GM23338 (cell line): ENCODE measurements around the gene KIF3C. TPM values are rescaled to one million over a fixed set of nuclear protein-coding genes. Genes with fewer than 3 reads are reported as not detected.
A peak's percentile ranks its signal among the peaks of the same experiment; 100 is the strongest.

ENCODE experiments used
- ATAC-seq: fragments of 200-7000 bp; cut with Tn5 transposase; 3 replicates; pipeline ENCODE4 v1.9.1; 2020
- DNase-seq: peaks from one replicate; pipeline ENCODE4 v3.0.0-alpha.2; 2015; ENCODE audit warnings: low spot score
- H2AFZ ChIP-seq: fragments of 200-600 bp; sonication (generic); 2 replicates; pipeline ENCODE4 v1.8.0; 2016; ENCODE audit warnings: antibody characterized with exemption, mild to moderate bottlenecking, moderate library complexity
- H3F3A ChIP-seq: fragments of 200-600 bp; sonication (generic); replicated peaks from 2 replicates; pipeline ENCODE4 v1.8.0; 2017; ENCODE audit warnings: antibody characterized with exemption, mixed run types, low read depth
- H3K27ac ChIP-seq: fragments of 200-600 bp; sonication (generic); 2 replicates; pipeline ENCODE4 v1.6.1; 2016; ENCODE audit warnings: low read depth
- H3K27me3 ChIP-seq: fragments of 200-600 bp; sonication (generic); 2 replicates; pipeline ENCODE4 v1.8.0; 2016; ENCODE audit warnings: mild to moderate bottlenecking, mixed run types, moderate library complexity; ENCODE audit not compliant: insufficient read depth
- H3K36me3 ChIP-seq: fragments of 200-600 bp; sonication (generic); 2 replicates; pipeline ENCODE4 v1.8.0; 2016; ENCODE audit warnings: mild to moderate bottlenecking; ENCODE audit not compliant: insufficient read depth
- H3K4me1 ChIP-seq: fragments of 200-600 bp; sonication (generic); 2 replicates; pipeline ENCODE4 v1.8.0; 2016; ENCODE audit warnings: mild to moderate bottlenecking, moderate library complexity; ENCODE audit not compliant: insufficient read depth
- H3K4me2 ChIP-seq: fragments of 200-600 bp; sonication (generic); 2 replicates; pipeline ENCODE4 v1.7.1; 2017; ENCODE audit warnings: mixed run types
- H3K4me3 ChIP-seq: fragments of 200-600 bp; sonication (generic); 2 replicates; pipeline ENCODE4 v1.6.1; 2016; ENCODE audit warnings: mixed run types
- H3K79me2 ChIP-seq: fragments of 200-600 bp; sonication (generic); replicated peaks from 2 replicates; pipeline ENCODE4 v1.8.0; 2017; ENCODE audit warnings: mild to moderate bottlenecking; ENCODE audit not compliant: insufficient read depth
- H3K9me2 ChIP-seq: fragments of 200-600 bp; sonication (generic); 2 replicates; pipeline ENCODE4 v1.8.0; 2017; ENCODE audit not compliant: insufficient read depth
- H4K20me1 ChIP-seq: fragments of 200-600 bp; sonication (generic); replicated peaks from 2 replicates; pipeline ENCODE4 v1.8.0; 2017; ENCODE audit warnings: mild to moderate bottlenecking; ENCODE audit not compliant: insufficient read depth
- H3K27ac Mint-ChIP-seq: 2 replicates; pipeline ENCODE4 v1.8.0; 2020; ENCODE audit warnings: inconsistent platforms, mild to moderate bottlenecking, moderate library complexity, mixed read lengths
- H3K27me3 Mint-ChIP-seq: 3 replicates; pipeline ENCODE4 v1.8.0; 2022; ENCODE audit warnings: low read depth, mild to moderate bottlenecking, moderate library complexity, mixed read lengths, inconsistent platforms; ENCODE audit not compliant: insufficient read depth, poor library complexity
- H3K36me3 Mint-ChIP-seq: 3 replicates; pipeline ENCODE4 v1.8.0; 2021; ENCODE audit warnings: low read depth, mild to moderate bottlenecking, inconsistent platforms, moderate library complexity, mixed read lengths
- H3K4me1 Mint-ChIP-seq: 3 replicates; pipeline ENCODE4 v1.8.0; 2020; ENCODE audit warnings: mild to moderate bottlenecking, inconsistent platforms, mixed read lengths
- H3K4me3 Mint-ChIP-seq: 3 replicates; pipeline ENCODE4 v1.8.0; 2021; ENCODE audit warnings: moderate library complexity, mild to moderate bottlenecking, inconsistent platforms, mixed read lengths
- H3K9me3 Mint-ChIP-seq: 3 replicates; pipeline ENCODE4 v1.8.0; 2020; ENCODE audit warnings: moderate library complexity, mild to moderate bottlenecking, inconsistent platforms, mixed read lengths
- STAT1 ChIP-seq: IDR thresholded peaks from one replicate; pipeline ENCODE4 v1.6.1; 2016; ENCODE audit warnings: antibody characterized with exemption; ENCODE audit not compliant: unreplicated experiment
- ZNF114 ChIP-seq: fragments of 250-450 bp; sonication (Bioruptor Pico); IDR thresholded peaks from 2 replicates; pipeline ENCODE4 v1.5.0; 2020; ENCODE audit warnings: mild to moderate bottlenecking, moderate library complexity
- ZNF331 ChIP-seq: fragments of 250-450 bp; sonication (Bioruptor Pico); IDR thresholded peaks from 2 replicates; pipeline ENCODE4 v1.5.0; 2020; ENCODE audit warnings: low read depth, mild to moderate bottlenecking, moderate library complexity
- polyA plus RNA-seq: library from polyadenylated mRNA; unstranded; fragments of >200 nt; fragmentation: Nextera tagmentation; extraction: Ambion mirVana; gene quantifications from 2 replicates; pipeline ENCODE4 v1.2.1, GENCODE V29; 2016
- total RNA-seq: library from RNA; depleted of rRNA; stranded (reverse); fragments of >200 nt; shearing (Covaris generic); gene quantifications from 2 replicates; pipeline ENCODE4 v1.2.3, GENCODE V29; 2014
- TF ChIP-seq, protein P1 (sequence below), 2 experiments: fragments of 200-600 bp in 1 of 2; sonication (generic) in 1 of 2; conservative IDR thresholded peaks; 2 replicates each; pipeline versions ENCODE4 v1.5.1 to v1.6.1; 2016 to 2017; ENCODE audit warnings: antibody characterized with exemption in 2 of 2, low read depth in 2 of 2, mild to moderate bottlenecking in 2 of 2, moderate library complexity in 1 of 2
- TF ChIP-seq, protein P2 (sequence below): IDR thresholded peaks from one replicate; pipeline ENCODE4 v1.6.1; 2018; ENCODE audit warnings: antibody characterized with exemption; ENCODE audit not compliant: unreplicated experiment
- TF ChIP-seq, protein P3 (sequence below): fragments of 250-450 bp; sonication (Bioruptor Pico); IDR thresholded peaks from 2 replicates; pipeline ENCODE4 v1.5.0; 2020; ENCODE audit warnings: mild to moderate bottlenecking, moderate library complexity

Gene KIF3C
- total and polyA plus RNA-seq, 2 experiments from 2014 or later, result 14.9 to 40.0 TPM

DNA sequence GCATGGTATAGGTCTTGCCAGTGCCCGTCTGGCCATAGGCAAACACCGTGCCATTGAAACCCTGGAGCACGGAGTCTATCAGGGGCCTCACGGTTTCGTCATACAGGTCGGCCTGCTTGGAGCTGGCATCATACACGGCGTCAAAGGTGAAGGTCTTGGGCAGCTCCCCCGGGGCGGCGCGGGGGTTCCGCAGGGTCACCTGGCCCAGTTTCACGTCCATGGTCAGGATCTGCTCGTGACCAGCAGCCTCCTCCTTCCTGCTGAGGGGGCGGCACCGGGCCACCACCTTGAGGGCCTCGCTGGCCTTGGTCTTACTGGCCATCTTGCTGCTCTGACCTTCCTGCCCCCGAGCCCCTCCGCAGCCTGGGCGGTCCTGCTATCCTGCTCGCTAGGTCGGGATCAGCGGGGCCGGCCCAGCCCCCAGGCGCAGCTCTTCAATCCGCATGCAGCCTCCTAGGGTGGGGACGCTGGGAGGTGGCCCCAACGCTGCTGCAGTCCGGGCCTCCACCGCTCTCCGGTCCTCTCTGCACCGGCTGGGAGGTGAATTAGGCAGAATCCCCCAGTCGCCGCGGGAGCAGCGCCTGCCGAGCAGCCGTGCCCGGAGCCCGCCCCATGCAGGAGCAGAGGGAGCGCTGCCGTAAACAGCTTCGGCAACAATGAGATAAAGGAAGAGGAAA is 563 bp downstream of the KIF3C start (continued):
- TF ChIP-seq, protein P1, sequence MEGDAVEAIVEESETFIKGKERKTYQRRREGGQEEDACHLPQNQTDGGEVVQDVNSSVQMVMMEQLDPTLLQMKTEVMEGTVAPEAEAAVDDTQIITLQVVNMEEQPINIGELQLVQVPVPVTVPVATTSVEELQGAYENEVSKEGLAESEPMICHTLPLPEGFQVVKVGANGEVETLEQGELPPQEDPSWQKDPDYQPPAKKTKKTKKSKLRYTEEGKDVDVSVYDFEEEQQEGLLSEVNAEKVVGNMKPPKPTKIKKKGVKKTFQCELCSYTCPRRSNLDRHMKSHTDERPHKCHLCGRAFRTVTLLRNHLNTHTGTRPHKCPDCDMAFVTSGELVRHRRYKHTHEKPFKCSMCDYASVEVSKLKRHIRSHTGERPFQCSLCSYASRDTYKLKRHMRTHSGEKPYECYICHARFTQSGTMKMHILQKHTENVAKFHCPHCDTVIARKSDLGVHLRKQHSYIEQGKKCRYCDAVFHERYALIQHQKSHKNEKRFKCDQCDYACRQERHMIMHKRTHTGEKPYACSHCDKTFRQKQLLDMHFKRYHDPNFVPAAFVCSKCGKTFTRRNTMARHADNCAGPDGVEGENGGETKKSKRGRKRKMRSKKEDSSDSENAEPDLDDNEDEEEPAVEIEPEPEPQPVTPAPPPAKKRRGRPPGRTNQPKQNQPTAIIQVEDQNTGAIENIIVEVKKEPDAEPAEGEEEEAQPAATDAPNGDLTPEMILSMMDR (conservative IDR thresholded peaks at IDR 0.05; ENCODE audit: low read depth in 2 of 2), result no peak
- no peak for TF ChIP-seq ZNF114 (CRISPR knock-in tag)
- TF ChIP-seq, protein P2, sequence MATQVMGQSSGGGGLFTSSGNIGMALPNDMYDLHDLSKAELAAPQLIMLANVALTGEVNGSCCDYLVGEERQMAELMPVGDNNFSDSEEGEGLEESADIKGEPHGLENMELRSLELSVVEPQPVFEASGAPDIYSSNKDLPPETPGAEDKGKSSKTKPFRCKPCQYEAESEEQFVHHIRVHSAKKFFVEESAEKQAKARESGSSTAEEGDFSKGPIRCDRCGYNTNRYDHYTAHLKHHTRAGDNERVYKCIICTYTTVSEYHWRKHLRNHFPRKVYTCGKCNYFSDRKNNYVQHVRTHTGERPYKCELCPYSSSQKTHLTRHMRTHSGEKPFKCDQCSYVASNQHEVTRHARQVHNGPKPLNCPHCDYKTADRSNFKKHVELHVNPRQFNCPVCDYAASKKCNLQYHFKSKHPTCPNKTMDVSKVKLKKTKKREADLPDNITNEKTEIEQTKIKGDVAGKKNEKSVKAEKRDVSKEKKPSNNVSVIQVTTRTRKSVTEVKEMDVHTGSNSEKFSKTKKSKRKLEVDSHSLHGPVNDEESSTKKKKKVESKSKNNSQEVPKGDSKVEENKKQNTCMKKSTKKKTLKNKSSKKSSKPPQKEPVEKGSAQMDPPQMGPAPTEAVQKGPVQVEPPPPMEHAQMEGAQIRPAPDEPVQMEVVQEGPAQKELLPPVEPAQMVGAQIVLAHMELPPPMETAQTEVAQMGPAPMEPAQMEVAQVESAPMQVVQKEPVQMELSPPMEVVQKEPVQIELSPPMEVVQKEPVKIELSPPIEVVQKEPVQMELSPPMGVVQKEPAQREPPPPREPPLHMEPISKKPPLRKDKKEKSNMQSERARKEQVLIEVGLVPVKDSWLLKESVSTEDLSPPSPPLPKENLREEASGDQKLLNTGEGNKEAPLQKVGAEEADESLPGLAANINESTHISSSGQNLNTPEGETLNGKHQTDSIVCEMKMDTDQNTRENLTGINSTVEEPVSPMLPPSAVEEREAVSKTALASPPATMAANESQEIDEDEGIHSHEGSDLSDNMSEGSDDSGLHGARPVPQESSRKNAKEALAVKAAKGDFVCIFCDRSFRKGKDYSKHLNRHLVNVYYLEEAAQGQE, result no peak
- TF ChIP-seq ZNF331 (CRISPR knock-in tag), result no peak
- TF ChIP-seq STAT1, result no peak

- H4K20me1 ChIP-seq, result peaks cover 10% of the 10 kb centered on the region
- peak overlapping the region; percentile 94 for H3K4me2 ChIP-seq
- Mint-ChIP-seq H3K27me3 (peaks cover 18% of the 10 kb centered on the region), H3K9me3 (no peaks in the 10 kb centered on the region; the same call in 1 of the 3 replicates), H3K4me3 (peak overlapping the region; percentile 82), H3K36me3 (peaks cover 38% of the 10 kb centered on the region), H3K4me1 (peaks cover 51% of the 10 kb centered on the region), H3K27ac (no peak overlapping the region; the same call in 1 of the 2 replicates)
- H3K27me3 ChIP-seq, result no peaks in the 10 kb centered on the region
- no peak overlapping the region for H2AFZ ChIP-seq
- TF ChIP-seq, protein P3, sequence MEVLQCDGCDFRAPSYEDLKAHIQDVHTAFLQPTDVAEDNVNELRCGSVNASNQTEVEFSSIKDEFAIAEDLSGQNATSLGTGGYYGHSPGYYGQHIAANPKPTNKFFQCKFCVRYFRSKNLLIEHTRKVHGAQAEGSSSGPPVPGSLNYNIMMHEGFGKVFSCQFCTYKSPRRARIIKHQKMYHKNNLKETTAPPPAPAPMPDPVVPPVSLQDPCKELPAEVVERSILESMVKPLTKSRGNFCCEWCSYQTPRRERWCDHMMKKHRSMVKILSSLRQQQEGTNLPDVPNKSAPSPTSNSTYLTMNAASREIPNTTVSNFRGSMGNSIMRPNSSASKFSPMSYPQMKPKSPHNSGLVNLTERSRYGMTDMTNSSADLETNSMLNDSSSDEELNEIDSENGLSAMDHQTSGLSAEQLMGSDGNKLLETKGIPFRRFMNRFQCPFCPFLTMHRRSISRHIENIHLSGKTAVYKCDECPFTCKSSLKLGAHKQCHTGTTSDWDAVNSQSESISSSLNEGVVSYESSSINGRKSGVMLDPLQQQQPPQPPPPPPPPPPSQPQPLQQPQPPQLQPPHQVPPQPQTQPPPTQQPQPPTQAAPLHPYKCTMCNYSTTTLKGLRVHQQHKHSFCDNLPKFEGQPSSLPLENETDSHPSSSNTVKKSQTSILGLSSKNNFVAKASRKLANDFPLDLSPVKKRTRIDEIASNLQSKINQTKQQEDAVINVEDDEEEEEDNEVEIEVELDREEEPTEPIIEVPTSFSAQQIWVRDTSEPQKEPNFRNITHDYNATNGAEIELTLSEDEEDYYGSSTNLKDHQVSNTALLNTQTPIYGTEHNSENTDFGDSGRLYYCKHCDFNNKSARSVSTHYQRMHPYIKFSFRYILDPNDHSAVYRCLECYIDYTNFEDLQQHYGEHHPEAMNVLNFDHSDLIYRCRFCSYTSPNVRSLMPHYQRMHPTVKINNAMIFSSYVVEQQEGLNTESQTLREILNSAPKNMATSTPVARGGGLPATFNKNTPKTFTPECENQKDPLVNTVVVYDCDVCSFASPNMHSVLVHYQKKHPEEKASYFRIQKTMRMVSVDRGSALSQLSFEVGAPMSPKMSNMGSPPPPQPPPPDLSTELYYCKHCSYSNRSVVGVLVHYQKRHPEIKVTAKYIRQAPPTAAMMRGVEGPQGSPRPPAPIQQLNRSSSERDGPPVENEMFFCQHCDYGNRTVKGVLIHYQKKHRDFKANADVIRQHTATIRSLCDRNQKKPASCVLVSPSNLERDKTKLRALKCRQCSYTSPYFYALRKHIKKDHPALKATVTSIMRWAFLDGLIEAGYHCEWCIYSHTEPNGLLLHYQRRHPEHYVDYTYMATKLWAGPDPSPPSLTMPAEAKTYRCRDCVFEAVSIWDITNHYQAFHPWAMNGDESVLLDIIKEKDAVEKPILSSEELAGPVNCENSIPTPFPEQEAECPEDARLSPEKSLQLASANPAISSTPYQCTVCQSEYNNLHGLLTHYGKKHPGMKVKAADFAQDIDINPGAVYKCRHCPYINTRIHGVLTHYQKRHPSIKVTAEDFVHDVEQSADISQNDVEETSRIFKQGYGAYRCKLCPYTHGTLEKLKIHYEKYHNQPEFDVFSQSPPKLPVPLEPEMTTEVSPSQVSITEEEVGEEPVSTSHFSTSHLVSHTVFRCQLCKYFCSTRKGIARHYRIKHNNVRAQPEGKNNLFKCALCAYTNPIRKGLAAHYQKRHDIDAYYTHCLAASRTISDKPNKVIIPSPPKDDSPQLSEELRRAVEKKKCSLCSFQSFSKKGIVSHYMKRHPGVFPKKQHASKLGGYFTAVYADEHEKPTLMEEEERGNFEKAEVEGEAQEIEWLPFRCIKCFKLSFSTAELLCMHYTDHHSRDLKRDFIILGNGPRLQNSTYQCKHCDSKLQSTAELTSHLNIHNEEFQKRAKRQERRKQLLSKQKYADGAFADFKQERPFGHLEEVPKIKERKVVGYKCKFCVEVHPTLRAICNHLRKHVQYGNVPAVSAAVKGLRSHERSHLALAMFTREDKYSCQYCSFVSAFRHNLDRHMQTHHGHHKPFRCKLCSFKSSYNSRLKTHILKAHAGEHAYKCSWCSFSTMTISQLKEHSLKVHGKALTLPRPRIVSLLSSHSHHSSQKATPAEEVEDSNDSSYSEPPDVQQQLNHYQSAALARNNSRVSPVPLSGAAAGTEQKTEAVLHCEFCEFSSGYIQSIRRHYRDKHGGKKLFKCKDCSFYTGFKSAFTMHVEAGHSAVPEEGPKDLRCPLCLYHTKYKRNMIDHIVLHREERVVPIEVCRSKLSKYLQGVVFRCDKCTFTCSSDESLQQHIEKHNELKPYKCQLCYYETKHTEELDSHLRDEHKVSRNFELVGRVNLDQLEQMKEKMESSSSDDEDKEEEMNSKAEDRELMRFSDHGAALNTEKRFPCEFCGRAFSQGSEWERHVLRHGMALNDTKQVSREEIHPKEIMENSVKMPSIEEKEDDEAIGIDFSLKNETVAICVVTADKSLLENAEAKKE (CRISPR knock-in tag), result no peak
- H3K4me1 ChIP-seq, result peaks cover 34% of the 10 kb centered on the region
- H3K9me2 ChIP-seq, result no peaks in the 10 kb centered on the region; the same call in 1 of the 2 replicates
- peaks cover 15% of the 10 kb centered on the region for H3F3A ChIP-seq
- DNase-seq, result no peak
- ATAC-seq, result no peak
- peak overlapping the region; percentile 96 for H3K4me3 ChIP-seq
- no peaks in the 10 kb centered on the region for H3K36me3 ChIP-seq
- no peak overlapping the region for H3K27ac ChIP-seq
- peaks cover 48% of the 10 kb centered on the region for H3K79me2 ChIP-seq
These were observed 1.3 kb downstream of the KIF3C start for GRCh38 chr2:25980951-25981350.
